ENCODE data around the gene LDB2.

LDB2 gene

GRCh38 chr4:16710198-16710597 is 188.2 kb downstream of the LDB2 start:
- Histone ChIP-seq H3K9me3 (ENCODE audit: insufficient read depth, low read depth, low read length) (no peaks in the 10 kb centered on the region), H2AFZ (ENCODE audit: low read length) (no peak overlapping the region), H3K4me2 (ENCODE audit: low read depth, low read length, poor library complexity, severe bottlenecking) (no peak overlapping the region), H3K27me3 (ENCODE audit: insufficient read depth, low read length, poor library complexity, severe bottlenecking) (no peaks in the 10 kb centered on the region), H3K36me3 (ENCODE audit: insufficient read depth, low read length) (no peaks in the 10 kb centered on the region), H4K20me1 (ENCODE audit: insufficient read depth, low read length, poor library complexity, severe bottlenecking) (no peaks in the 10 kb centered on the region), H3F3A (ENCODE audit: low read depth) (no peaks in the 10 kb centered on the region), H3K9me2 (replicated peaks; ENCODE audit: low read depth, low read length) (no peaks in the 10 kb centered on the region), H3K9ac (ENCODE audit: low read depth, low read length, poor library complexity, severe bottlenecking) (no peak overlapping the region), H3K4me3 (ENCODE audit: low read length, poor library complexity, severe bottlenecking) (no peak overlapping the region), H3K79me2 (ENCODE audit: insufficient read depth, low read length) (no peaks in the 10 kb centered on the region), H3K4me1 (ENCODE audit: insufficient read depth, low read length, poor library complexity, severe bottlenecking) (no peaks in the 10 kb centered on the region)
- TF ChIP-seq EZH2phosphoT487 (IDR thresholded peaks at IDR 0.05; ENCODE audit: borderline replicate concordance) = no peak

- TF ChIP-seq CTCF (conservative IDR thresholded peaks at IDR 0.05; ENCODE audit: low read length) = no peak
- TF ChIP-seq EZH2phosphoT487 (IDR thresholded peaks at IDR 0.05; ENCODE audit: borderline replicate concordance) = no peak
- Histone ChIP-seq H3K4me1 (ENCODE audit: insufficient read depth, low read length, poor library complexity, severe bottlenecking) (no peaks in the 10 kb centered on the region), H3K27me3 (ENCODE audit: insufficient read depth, low read length, poor library complexity, severe bottlenecking) (no peaks in the 10 kb centered on the region), H2AFZ (ENCODE audit: low read length) (no peak overlapping the region), H3K4me2 (ENCODE audit: low read depth, low read length, poor library complexity, severe bottlenecking) (no peak overlapping the region), H3K36me3 (ENCODE audit: insufficient read depth, low read length) (no peaks in the 10 kb centered on the region), H3F3A (ENCODE audit: low read depth) (no peaks in the 10 kb centered on the region), H3K9ac (ENCODE audit: low read depth, low read length, poor library complexity, severe bottlenecking) (no peak overlapping the region), H3K9me3 (ENCODE audit: insufficient read depth, low read depth, low read length) (no peaks in the 10 kb centered on the region), H3K4me3 (ENCODE audit: low read length, poor library complexity, severe bottlenecking) (no peak overlapping the region), H3K79me2 (ENCODE audit: insufficient read depth, low read length) (no peaks in the 10 kb centered on the region), H4K20me1 (ENCODE audit: insufficient read depth, low read length, poor library complexity, severe bottlenecking) (no peaks in the 10 kb centered on the region), H3K9me2 (replicated peaks; ENCODE audit: low read depth, low read length) (no peaks in the 10 kb centered on the region)
Observed at GRCh38 chr4:16707874-16708273, 190.6 kb downstream of the LDB2 start.

- H3F3A ChIP-seq (ENCODE audit: low read depth) = no peaks in the 10 kb centered on the region
- no peaks in the 10 kb centered on the region for H3K79me2 ChIP-seq (ENCODE audit: insufficient read depth, low read length)
- H3K27me3 ChIP-seq (ENCODE audit: insufficient read depth, low read length, poor library complexity, severe bottlenecking) = no peaks in the 10 kb centered on the region
- H3K36me3 ChIP-seq (ENCODE audit: insufficient read depth, low read length) = no peaks in the 10 kb centered on the region
- H4K20me1 ChIP-seq (ENCODE audit: insufficient read depth, low read length, poor library complexity, severe bottlenecking) = no peaks in the 10 kb centered on the region
- no peaks in the 10 kb centered on the region for H3K9me3 ChIP-seq (ENCODE audit: insufficient read depth, low read depth, low read length)
- no peak overlapping the region for H3K9ac ChIP-seq (ENCODE audit: low read depth, low read length, poor library complexity, severe bottlenecking)
- H3K4me3 ChIP-seq (ENCODE audit: low read length, poor library complexity, severe bottlenecking) = no peak overlapping the region
- TF ChIP-seq CTCF (conservative IDR thresholded peaks at IDR 0.05; ENCODE audit: low read length) (no peak), EZH2phosphoT487 (IDR thresholded peaks at IDR 0.05; ENCODE audit: borderline replicate concordance) (no peak)
- H3K9me2 ChIP-seq (replicated peaks; ENCODE audit: low read depth, low read length) = no peaks in the 10 kb centered on the region
- no peaks in the 10 kb centered on the region for H3K4me1 ChIP-seq (ENCODE audit: insufficient read depth, low read length, poor library complexity, severe bottlenecking)
- H3K4me2 ChIP-seq (ENCODE audit: low read depth, low read length, poor library complexity, severe bottlenecking) = no peak overlapping the region
- H2AFZ ChIP-seq (ENCODE audit: low read length) = no peak overlapping the region
Observed at GRCh38 chr4:16706251-16706650, 192.2 kb downstream of the LDB2 start.

GRCh38 chr4:16705341-16705740 is 193.1 kb downstream of the LDB2 start:
- Histone ChIP-seq H3K27me3 (ENCODE audit: insufficient read depth, low read length, poor library complexity, severe bottlenecking) (no peaks in the 10 kb centered on the region), H3K4me3 (ENCODE audit: low read length, poor library complexity, severe bottlenecking) (no peak overlapping the region)

More at GRCh38 chr4:16705341-16705740, 193.1 kb downstream of the LDB2 start:
- no peak overlapping the region for H2AFZ ChIP-seq (ENCODE audit: low read length)
- no peaks in the 10 kb centered on the region for H3F3A ChIP-seq (ENCODE audit: low read depth)
- TF ChIP-seq CTCF (conservative IDR thresholded peaks at IDR 0.05; ENCODE audit: low read length) (no peak), EZH2phosphoT487 (IDR thresholded peaks at IDR 0.05; ENCODE audit: borderline replicate concordance) (no peak)
- H4K20me1 ChIP-seq (ENCODE audit: insufficient read depth, low read length, poor library complexity, severe bottlenecking) = no peaks in the 10 kb centered on the region
- no peak overlapping the region for H3K9ac ChIP-seq (ENCODE audit: low read depth, low read length, poor library complexity, severe bottlenecking)
- H3K79me2 ChIP-seq (ENCODE audit: insufficient read depth, low read length) = no peaks in the 10 kb centered on the region
- no peaks in the 10 kb centered on the region for H3K9me2 ChIP-seq (replicated peaks; ENCODE audit: low read depth, low read length)
- H3K4me1 ChIP-seq (ENCODE audit: insufficient read depth, low read length, poor library complexity, severe bottlenecking) = no peaks in the 10 kb centered on the region
- H3K36me3 ChIP-seq (ENCODE audit: insufficient read depth, low read length) = no peaks in the 10 kb centered on the region
- H3K9me3 ChIP-seq (ENCODE audit: insufficient read depth, low read depth, low read length) = no peaks in the 10 kb centered on the region
- no peak overlapping the region for H3K4me2 ChIP-seq (ENCODE audit: low read depth, low read length, poor library complexity, severe bottlenecking)

All from Loucy (cell line).